Measurements from ENCODE around the gene USP3. TPM values are rescaled to one million over a fixed set of nuclear protein-coding genes. Genes with fewer than 3 reads are reported as not detected.

USP3 gene
- total RNA-seq, 4 donors from 2014 or later = 12.1 to 29.4 (median 15.5) TPM

DNA sequence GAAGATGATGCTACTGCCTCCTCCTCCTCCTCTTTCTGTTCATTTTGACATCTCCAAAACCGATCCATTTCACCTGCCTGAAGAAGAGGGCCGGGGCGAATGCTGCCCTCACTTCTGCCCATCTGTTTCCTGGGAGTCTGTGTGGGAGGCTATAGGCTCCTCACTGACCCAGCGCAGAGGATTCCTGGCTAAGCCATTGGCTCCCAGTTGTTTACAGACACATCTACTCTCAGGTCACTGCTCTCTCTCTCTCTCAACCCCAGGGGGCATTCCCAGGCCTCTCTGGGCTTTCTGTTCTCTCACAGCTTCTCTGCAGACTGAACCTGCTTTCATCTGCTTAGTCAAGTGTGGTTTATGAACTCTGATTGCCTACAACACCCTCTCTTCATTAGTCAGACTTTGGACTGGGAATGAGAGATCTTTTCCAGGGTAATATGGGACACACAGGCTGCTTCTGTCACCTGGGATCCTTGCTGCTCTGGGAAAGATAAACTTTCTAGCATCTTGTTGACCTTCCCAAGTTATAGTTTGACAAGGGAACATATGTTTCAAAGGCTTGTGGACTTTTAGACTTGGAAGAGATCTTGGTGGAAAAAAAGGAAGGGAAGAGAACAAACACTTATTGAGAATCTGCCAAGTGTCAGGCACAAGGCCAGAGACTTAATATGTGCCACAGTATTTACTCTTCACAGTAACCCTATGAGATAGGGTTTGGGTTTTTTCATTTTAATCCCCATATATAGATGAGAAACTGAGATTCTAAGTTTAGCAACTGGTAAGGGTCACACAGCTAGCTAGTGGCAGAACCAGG is 30.2 kb upstream of the USP3 start:
- DNase-seq (no peak), ATAC-seq (no peak)
- no peak overlapping the region for H3K4me3 ChIP-seq
- peaks cover 0 to 5% of the 10 kb centered on the region in 2 donors for H3K4me1 ChIP-seq
- no peaks in the 10 kb centered on the region for H3K27me3 ChIP-seq
- no peaks in the 10 kb centered on the region for H3K9me3 ChIP-seq
- H3K27ac ChIP-seq = no peak overlapping the region
- no peaks in the 10 kb centered on the region for H3K36me3 ChIP-seq
- in situ Hi-C loops (cut with MboI; ENCODE audit: low sequenced_read_pairs in 4 of 4) = no loop called here
- intact Hi-C loops (cut with DNase I; ENCODE audit: low total_unique reads) = no loop called here
- no peak for TF ChIP-seq POLR2A (IDR thresholded peaks at IDR 0.05)
- TF ChIP-seq, protein P1, sequence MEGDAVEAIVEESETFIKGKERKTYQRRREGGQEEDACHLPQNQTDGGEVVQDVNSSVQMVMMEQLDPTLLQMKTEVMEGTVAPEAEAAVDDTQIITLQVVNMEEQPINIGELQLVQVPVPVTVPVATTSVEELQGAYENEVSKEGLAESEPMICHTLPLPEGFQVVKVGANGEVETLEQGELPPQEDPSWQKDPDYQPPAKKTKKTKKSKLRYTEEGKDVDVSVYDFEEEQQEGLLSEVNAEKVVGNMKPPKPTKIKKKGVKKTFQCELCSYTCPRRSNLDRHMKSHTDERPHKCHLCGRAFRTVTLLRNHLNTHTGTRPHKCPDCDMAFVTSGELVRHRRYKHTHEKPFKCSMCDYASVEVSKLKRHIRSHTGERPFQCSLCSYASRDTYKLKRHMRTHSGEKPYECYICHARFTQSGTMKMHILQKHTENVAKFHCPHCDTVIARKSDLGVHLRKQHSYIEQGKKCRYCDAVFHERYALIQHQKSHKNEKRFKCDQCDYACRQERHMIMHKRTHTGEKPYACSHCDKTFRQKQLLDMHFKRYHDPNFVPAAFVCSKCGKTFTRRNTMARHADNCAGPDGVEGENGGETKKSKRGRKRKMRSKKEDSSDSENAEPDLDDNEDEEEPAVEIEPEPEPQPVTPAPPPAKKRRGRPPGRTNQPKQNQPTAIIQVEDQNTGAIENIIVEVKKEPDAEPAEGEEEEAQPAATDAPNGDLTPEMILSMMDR (IDR thresholded peaks at IDR 0.05 in 4 of 5, conservative IDR thresholded peaks at IDR 0.05 in 1 of 5) = no peak

DNA sequence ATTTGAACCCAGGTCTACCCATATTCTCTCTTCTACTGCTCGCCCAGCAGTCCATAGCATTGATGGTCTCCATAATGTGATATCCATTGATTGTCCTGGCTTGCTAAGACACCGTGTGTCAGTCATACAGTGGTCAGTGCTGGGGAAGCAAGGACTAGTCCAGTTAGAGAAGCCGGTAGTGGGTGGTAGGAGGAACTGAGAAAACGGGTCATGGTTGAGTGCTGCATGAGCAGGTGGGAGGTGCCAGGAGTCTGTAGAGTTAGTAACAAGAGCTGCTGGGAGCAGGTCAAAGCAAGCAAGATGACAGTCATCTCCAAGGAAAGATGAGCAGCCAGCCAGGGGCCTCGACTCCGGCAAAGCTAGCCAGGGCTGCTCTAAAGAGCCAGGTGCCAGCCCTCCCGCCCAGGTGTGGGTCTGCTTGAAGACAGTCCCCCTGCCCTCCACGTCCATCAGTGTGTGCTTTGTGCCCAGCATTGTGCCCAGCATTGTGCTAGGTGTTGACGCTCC is 29.5 kb upstream of the USP3 start:
- H3K27ac ChIP-seq = no peak overlapping the region

DNA sequence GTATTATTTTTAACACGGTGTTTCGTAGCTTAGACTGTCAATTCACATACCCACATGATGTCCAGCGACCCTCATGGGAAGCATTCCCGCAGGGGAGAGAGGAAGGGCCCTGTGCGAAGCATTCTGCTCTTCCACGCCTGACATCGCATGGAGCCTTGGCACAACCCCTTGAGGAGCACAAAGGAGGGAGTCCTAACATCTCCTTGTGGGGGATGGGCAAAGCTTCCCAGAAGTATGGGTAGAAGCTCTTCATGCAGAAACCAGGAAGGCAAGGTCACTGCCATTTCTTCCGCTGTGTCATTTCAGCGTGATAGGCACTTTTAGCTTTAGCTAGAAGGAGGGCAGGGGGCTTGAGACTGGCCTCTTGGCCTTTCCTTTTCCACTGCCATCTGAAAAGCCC is 28.7 kb upstream of the USP3 start:
- no peak overlapping the region for H3K27ac ChIP-seq
- intact Hi-C loops (cut with DNase I; ENCODE audit: low total_unique reads) = no loop called here
- in situ Hi-C loops (cut with MboI; ENCODE audit: low sequenced_read_pairs in 4 of 4) = no loop called here

More for the DNA sequence above, 29.5 kb upstream of the USP3 start:
- no peak for ATAC-seq
- Histone ChIP-seq H3K9me3 (no peaks in the 10 kb centered on the region), H3K36me3 (no peaks in the 10 kb centered on the region), H3K4me3 (no peak overlapping the region), H3K27me3 (no peaks in the 10 kb centered on the region), H3K4me1 (peaks cover 0 to 5% of the 10 kb centered on the region in 2 donors)
- TF ChIP-seq, protein P1 (IDR thresholded peaks at IDR 0.05 in 4 of 5, conservative IDR thresholded peaks at IDR 0.05 in 1 of 5) = no peak
- TF ChIP-seq POLR2A (IDR thresholded peaks at IDR 0.05) = no peak
- intact Hi-C loops (cut with DNase I; ENCODE audit: low total_unique reads) (no loop called here), in situ Hi-C loops (cut with MboI; ENCODE audit: low sequenced_read_pairs in 4 of 4) (no loop called here)
- no peak for DNase-seq

DNA sequence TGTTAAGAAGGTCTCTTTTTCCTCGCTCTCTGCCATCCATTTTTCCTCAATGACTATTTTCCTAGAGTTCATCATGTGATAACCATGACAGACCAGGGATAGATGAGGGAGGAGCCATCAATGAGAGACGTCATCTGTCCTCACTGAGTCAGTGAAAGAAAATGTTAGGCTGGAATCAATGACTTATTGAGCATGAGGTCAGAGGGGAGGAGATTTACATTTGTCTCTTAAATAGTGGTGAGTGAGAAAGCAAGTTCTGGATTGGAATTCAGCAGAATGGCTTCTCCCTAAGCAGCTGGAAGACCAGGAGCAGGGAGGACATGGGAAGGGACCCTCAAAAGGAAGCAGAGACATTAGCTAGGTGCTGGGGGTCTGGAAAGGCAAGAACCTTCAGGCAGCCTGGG is 28.2 kb upstream of the USP3 start:
- H3K36me3 ChIP-seq = no peaks in the 10 kb centered on the region
- no peak for TF ChIP-seq POLR2A (IDR thresholded peaks at IDR 0.05)
- TF ChIP-seq, protein P1 (IDR thresholded peaks at IDR 0.05 in 4 of 5, conservative IDR thresholded peaks at IDR 0.05 in 1 of 5) = no peak
- H3K9me3 ChIP-seq = no peaks in the 10 kb centered on the region
- ATAC-seq (no peak), DNase-seq (no peak)
- no peak overlapping the region for H3K4me3 ChIP-seq
- intact Hi-C loops (cut with DNase I; ENCODE audit: low total_unique reads) (no loop called here), in situ Hi-C loops (cut with MboI; ENCODE audit: low sequenced_read_pairs in 4 of 4) (no loop called here)
- peaks cover 0 to 5% of the 10 kb centered on the region in 2 donors for H3K4me1 ChIP-seq
- H3K27me3 ChIP-seq = no peaks in the 10 kb centered on the region
- no peak overlapping the region for H3K27ac ChIP-seq

More for the DNA sequence above, 28.7 kb upstream of the USP3 start:
- TF ChIP-seq, protein P1 (IDR thresholded peaks at IDR 0.05 in 4 of 5, conservative IDR thresholded peaks at IDR 0.05 in 1 of 5) = no peak
- TF ChIP-seq POLR2A (IDR thresholded peaks at IDR 0.05) = no peak
- DNase-seq = no peak
- no peaks in the 10 kb centered on the region for H3K9me3 ChIP-seq
- no peaks in the 10 kb centered on the region for H3K36me3 ChIP-seq
- H3K27me3 ChIP-seq = no peaks in the 10 kb centered on the region
- no peak overlapping the region for H3K4me3 ChIP-seq
- peaks cover 0 to 5% of the 10 kb centered on the region in 2 donors for H3K4me1 ChIP-seq
- no peak for ATAC-seq

All from gastrocnemius medialis (tissue), 4 donors.